GM04503 (cell line): ENCODE data around the gene INPP5D.

Experiments
- DNase-seq: peaks from one replicate; pipeline ENCODE4 v3.0.0-alpha.2; 2012; ENCODE audit warnings: low read depth

INPP5D gene

DNA sequence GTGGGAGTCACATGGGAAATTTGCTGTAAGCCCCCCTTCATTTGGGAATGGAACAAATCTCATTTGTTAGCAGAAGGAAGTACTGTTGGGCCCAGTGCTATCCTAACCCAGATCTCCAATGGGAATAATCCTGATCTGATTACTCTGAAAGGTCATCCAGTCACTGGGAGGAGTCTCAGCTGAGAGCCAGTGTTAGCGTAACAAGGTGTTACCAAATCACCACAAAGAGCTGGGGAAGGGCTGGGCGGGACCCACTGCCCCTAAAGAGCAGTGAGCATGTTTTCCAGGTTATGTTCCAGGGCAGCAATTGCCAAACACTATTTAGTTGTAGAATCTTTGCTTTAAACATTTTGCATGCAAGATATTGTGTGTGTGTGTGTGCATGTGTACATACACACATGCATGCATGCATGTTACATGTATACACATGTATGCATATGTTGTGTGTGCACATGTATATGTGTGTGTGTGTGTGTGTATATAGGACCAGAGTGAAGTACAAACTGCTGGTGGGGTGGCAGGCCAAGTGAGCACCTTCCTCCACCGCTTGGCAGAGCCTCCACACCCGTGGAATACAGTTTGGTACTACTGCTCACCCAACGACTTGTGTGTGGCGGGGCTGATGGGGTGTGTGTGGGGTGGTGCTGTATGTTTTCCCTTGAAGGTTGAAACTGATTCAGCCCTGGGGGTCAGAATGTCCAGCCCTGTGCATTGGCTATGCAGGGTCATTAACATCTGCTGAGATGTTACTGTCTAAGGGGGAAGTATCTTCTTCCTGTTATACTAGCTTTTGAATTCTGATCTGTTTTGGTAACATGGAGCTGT is 15.2 kb downstream of the INPP5D start:
- DNase-seq, result no peak

DNA sequence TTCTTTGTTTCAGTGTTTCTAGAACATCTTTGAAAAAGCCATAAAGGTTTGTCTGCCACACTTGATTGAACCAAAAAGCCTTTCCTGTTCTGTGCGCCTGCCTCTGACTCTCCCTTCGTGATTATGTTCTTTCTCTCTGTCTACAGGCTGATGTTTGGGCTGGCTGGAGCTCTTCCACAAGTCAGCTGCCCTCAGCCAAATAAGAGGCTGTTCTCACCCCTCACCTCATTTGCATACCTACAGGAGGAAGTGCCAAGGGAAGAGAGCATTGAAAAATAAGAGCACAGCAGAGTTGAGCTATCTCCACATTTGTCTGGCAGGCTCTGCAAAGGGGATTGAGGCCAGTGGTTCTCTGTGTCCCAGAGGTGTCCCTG is 15.8 kb downstream of the INPP5D start:
- no peak for DNase-seq

DNA sequence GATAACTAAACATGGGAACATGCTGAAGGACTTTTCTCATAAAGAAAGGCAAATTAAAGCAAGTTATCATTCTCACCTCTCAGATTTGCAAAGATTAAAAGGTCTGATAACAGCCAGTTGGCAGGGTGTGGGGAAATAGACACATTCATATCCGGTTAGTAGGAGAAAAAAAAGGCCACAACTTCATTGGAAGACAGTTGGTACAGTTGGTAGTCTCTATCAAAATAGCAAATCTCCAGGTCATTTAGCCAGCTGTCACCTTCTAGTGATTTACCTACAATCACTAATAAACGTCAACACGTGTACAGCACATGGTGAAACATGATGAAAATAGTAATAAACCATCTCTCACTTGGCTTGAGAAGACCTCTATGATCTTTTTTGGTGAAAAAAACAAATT is 16.6 kb downstream of the INPP5D start:
- DNase-seq, result no peak

DNA sequence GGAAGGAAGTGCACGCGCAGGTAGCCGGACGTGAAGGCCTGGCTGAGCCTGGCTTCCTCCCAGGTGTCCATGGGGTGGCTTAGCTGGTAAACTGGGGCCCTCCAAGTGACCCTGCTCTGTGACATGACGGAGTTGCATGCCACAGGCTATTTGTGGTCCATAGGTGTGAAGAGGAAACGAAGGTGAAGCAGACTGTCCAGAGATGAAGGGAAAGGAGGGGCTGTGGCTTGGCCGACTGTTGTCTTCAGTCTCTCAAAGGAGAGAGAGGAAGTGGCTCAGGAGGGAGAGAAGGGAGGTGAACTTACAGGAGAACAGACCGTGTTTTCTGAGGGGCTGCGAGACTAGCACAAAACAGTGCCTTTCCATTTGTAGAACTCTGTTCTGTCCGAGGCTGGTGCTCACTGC is 19.3 kb downstream of the INPP5D start:
- DNase-seq, result no peak

DNA sequence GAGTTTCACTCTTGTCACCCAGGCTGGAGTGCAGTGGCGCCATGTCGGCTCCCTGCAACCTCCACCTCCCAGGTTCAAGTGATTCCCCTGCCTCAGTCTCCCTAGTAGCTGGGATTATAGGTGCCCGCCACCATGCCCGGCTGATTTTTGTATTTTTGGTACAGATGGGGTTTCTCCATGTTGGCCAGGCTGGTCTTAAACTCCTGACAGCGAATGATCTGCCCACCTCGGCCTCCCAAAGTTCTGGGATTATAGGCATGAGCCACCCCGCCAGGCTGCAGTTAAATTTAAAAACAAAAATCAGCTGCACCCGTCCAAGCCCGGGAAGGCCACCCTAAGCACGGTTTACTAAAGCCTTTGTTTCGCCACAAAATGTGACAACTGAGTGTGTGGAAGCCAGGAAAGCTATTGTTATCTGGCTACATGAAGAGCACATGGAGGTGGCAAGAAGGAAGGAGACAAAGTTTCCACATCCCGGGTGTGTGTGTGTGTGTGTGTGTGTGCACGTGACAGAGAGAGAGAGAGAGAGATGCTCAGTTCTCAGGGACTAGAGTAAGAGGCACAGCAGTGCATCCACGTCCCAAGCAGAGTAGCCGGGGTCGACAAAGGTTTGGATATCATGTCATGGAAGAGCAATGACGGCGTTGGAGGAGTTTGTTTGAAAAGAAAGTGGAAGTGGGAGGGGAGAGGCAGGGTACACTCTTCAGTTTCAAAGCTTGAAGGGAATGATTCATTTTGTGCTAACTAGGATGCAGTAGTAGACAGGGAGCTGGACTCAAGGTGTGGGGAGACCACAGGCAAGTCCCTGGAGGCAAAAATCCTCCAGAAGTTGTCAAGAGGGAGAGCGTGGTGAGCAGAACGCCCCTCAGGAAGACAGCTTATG is 20.1 kb downstream of the INPP5D start:
- DNase-seq, result no peak

DNA sequence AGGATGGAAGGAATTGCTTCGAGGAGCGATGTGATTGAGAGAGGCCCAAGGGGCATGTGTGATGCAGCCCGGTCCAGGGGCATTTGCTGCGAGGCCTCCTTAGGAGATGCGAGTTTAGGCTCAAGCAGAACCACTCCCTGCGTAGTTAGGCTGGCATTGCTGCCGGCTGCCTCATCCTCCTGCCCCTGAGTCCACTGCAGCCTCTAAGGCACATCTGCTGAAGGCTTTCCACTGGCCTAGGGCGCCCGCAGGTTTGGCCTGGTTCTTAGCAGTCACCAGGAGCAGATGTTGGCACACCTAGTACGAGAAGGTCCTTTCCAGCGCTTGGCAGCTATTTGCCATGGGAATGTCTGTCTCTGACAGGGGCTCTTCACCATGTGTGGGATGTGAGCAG is 20.7 kb downstream of the INPP5D start:
- DNase-seq, result no peak

DNA sequence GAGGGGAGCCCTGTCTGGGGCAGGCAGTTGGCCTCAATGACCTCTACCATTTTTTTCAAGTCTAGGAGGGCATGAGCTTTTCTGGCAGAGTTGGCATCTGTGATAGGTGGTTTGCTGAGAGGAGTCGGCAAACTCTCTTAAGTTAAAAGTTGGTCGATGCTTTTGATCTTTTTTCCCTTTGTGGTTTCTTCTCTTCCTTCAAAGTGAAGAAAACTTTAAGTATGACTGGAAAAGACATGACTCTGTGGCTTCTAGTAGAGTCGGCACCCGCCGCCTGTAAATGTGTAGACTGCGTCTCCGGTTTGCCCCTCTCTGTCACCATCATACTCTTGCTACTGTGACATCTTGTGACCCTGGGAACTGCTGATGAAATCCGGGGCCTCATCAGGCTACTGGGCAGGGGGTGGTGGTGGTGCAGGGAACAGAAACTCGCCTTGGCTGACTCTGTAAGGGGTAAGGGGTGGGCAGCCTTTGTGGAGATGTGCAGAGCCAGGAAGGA is 21.1 kb downstream of the INPP5D start:
- no peak for DNase-seq

DNA sequence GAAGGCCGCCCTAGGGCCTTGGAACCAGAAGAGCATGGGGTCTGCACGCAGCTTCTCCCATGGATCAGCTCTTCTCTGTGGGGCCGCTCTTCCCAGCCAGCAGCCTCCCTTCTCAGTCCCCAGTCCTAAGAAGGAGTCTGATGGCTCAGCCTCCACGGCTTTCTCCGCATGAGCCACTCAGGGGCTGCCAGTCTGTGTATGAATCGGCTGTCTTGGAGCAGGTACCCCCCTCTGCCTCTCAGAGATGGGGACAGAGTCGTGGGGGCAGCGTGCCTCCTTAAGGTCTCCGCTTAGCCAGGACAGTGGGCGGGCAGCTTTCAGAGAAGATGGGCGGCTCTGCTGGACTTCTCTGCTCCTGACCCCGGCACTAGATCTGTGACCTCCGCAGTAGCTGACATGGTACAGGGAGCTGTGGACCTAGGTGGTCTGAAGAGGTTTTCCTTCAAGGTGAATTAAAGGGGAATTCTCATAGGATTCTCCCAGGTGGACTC is 21.6 kb downstream of the INPP5D start:
- DNase-seq, result no peak

DNA sequence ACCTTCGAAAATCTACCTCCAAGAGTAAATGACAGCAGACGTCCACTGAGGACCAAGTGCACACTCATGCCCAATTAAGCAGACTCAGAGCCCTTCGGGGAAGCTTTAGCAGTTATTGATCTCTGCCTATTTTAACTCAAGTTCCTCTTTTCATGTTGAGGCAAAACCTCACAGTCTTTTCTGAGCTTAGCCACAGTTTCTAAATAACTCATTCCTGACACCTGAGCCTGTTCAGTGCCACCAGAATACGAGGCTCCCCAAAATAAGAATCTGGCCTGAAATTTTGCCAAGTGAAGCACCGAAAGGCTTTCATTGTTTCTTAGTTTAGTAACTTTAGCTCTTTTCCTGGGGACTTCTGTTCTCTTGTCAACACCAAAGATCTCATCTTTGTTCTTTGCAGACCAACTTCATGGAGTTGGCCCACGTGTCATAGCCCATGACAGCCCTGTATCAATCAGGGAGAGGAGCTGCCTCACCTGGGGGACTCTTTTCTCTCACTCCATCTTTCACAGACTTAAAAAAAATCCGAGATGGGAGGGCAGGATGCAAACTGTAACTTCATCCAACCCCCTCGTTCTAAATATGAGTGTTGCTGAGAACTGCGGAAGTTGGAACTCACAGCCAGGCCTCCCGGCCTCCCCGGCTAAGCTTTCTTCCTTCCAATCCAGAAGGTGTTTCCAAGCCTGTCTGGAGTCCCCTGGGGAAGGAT is 22.2 kb downstream of the INPP5D start:
- no peak for DNase-seq

DNA sequence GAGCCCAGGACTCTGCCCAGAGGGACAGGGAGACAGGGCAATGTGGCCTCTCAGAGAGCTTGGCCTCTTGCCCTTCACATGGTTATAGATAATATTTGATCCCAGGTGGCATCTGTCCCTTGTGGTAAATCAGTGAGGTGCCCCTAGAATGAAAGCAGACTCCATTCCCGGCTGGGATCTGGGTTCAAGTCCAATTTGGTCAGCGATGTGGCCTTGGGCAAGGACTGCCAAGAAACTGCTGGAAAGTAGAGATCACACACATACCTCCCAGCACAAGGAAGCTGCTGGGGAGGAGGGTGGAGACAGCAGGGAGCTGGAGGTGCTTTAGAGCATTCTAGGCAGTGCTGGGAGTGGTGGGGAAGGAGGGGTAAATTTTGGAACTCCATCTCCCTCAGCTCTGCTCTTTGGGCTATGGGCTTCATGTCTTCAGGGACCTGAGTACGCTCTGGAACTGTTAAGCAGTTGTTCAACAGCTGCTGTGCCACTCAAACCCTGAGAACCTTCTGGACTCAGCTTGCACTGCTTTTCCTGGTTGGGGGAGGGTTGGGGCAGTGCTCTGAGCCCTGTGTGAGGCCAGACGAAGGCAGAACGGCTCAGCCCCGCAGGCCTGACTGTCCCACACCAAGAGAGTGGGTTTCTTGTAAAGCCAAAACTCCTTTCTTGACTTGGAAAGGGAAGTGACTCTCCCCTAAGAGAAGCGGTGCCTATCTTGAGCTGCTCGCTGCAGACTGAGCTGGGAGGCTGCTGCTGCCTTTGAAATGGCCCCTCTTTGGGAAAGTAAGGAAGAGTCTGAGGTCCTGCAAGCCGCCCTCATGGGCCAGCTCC is 23.0 kb downstream of the INPP5D start:
- DNase-seq, result no peak

DNA sequence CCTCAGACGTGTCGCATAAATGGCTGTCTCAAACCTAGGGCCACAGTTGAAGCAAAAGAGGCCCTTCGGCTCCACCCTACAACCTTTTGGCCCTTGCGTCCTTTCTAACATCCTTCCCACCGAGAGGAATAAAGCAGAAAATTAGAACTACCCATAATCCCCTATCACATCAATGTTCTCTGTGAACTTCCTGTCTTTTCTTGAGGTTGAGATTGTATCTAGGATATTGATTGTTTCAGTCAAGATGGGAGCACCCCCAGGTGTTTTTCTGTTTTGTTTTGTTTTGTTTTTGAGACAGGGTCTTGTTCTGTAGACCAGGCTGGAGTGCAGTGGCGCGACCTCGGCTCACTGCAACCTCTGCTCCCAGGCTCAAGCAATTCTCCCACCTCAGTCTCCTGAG is 23.6 kb downstream of the INPP5D start:
- DNase-seq, result no peak

DNA sequence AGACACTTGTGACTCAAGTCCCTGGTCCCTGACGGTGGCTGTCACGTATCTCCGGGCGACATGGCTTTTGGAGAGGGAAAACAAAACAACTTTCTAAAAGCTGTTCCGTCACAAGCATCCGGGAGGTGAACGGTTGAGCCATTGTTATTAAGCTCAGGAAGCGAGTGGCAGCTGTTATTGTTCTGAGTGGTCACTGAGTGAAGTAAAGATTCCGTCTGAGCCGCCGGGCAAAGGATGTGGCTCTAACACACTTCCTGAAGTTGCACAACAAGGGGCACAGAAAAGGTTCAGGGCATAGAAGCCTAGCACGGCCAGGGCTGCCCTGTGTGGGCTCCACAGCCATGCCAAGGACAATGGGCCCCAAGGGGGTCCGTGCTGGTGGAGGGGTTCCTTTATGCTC is 24.3 kb downstream of the INPP5D start:
- no peak for DNase-seq

DNA sequence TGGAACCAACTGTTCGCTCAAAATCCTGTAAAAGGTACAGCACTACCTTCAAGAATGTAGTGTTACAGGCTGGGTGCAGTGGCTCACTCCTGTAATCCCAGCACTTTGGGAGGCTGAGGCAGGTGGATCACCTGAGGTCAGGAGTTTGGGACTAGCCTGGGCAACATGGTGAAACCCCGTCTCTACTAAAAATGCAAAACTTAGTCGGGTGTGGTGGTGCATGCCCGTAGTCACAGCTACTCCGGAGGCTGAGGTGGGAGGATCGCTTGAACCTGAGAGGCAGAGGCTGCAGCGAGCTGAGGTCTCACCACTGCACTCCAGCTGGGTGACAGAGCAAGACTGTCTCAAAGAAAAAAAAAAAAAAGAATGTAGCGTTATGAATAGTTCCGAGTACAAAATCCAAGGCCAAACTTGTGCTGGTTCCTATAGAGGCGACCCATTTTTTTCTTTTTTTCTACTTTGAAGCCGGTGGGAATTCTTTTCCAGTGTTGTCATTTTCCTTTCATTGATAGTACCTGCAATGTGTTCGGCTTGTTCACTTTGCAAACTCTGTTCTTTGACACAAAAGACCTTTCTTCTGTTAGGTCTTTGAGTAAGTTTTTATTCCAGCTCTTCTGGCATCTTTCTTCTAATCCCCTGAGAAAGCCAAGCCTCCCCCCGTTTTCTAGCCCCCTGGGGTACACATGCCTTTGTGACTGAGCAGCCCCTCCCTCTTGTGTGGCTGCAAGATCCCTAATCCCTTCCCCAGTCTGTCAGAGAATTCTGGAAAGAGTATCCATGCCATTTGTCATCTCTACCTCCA is 25.1 kb downstream of the INPP5D start:
- DNase-seq, result no peak

DNA sequence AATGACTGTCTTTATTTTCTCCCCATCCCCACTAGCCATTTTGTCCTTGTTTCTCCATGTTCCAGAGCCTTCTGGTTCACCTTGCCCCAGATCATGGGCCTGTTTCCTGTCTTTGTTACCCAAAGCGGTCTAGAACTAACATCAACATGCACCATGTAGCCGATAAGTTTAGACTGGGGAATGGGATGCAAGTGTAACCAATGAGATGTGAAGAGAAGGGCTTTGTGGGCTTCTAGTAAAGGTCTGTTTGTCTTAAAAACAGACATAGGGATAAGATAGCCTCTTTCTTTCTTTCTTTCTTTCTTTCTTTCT is 25.7 kb downstream of the INPP5D start:
- DNase-seq, result no peak

DNA sequence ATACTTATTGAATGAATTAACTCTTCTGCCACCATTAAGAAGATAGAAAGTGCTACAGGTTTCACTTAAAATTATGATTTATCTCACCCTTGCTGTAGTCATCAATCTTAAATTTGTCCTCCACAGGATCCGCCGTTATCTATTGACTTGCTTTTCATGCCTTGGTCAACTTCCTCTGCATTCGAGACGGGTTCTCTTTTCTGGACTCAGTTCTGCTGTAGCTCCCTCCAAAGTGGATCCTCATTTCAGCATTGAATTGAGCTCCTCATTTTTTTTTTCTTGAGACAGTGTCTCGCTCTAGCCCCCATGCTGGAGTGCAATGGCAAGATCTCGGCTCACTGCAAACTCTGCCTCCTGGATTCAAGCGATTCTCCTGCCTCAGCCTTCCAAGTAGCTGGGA is 27.6 kb downstream of the INPP5D start:
- no peak for DNase-seq

DNA sequence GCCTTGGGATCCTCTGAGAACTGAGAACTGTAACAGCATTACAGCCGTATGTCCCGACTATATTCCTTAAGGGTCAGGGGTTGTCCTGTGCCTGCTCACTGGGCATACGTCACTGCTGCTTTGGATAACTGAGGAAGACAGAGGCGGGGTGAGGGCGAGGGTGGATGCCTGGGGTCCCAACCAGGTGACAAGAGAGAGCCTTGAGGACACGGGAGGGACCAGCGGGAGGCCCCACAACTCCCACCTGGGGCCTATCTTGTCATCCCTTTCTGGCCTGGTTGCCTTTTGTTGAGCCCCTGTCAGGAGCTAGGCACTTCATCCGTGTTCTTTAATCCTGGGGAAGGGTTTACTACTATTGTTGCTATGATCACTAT is 28.8 kb downstream of the INPP5D start:
- no peak for DNase-seq

DNA sequence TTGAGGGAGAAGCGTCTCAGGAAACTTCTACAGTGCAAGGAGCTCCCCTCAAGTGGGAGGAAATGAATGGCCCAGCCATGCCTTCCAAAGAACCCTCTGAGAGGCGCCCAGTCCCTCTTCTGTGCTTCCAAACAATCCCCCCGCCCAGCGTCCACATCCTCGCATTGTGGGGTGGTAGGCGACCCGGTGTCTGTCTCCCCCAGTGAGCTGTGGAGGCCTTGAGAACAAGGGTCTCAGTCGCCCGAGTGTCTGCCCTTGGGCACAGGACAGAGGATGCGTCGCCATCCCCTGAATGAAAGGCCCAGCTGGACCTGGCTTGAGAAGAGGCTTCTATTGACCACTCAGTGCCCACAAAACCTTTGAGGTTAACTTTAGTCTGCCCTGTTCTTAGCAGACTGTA is 29.7 kb downstream of the INPP5D start:
- DNase-seq, result no peak

DNA sequence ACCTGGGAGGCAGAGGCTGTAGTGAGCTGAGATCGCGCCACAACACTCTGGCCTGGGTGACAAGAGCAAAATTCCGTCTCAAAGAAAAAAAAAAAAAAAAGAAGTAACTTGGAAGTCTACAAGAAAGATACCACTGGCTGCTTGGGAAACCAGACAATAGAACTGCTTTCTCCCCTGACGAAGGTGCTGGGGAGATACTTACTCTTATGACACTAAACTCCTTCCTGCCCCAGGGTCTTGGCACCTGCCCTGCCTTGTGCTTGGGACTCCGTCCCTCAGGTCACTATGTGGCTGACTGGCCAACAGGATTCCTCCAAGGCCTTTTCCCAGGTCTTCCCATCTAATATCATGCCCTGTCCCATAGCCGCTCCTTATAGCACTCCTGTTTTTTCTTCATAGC is 30.7 kb downstream of the INPP5D start:
- DNase-seq, result no peak

DNA sequence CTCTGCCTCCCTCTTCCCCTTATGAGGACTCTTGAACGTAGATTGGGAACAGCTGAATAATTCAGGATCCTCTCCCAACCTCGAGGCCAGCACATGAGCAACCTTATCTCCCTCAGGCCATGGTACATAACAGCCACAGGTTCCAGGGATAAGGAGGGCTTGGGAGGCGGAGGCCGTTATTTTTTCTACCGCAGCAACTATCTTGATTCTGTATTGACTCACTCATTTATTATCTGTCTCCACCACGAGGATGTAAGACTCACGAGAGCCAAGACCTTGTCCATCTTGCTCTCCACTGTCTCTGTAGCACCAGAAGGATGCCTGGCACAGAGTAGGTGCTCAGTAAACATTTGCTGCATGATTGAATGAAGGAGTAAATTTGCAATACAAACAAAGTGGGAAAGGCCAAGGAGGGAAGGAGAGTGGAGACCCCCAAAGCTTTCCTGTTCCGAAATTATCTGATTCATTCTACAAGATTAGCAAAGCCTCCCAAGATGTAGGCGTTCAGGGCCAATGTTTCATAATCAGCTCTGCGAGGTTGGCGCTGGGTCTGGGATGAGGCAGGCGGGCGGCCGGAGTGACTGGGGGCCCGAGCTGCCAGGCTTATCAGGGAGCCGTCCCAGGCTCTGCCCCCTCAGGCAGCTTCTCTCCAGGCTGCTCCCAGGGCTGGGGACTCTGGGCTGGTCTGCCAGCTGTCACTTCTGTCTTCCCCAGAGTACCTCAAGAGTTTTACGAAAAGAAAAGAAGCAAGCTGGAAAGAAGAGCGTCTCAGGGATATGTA is 31.6 kb downstream of the INPP5D start:
- no peak for DNase-seq
